ENCODE measurements around the gene CADM2. TPM values are rescaled to one million over a fixed set of nuclear protein-coding genes. Genes with fewer than 3 reads are reported as not detected.

CADM2 gene
- total RNA-seq, 1 donor: not detected

- no peak overlapping the region for H2AFZ ChIP-seq (ENCODE audit: low read length)
- H3K4me2 ChIP-seq (ENCODE audit: insufficient read depth, low read length): no peak overlapping the region
- H3K9me3 ChIP-seq (ENCODE audit: low read depth, low read length): no peaks in the 10 kb centered on the region
- H3K4me3 ChIP-seq (ENCODE audit: insufficient read depth, low read length): no peak overlapping the region
- no peaks in the 10 kb centered on the region for H3K36me3 ChIP-seq (ENCODE audit: insufficient read depth, low read length)
- no peak overlapping the region for H3K27ac ChIP-seq (ENCODE audit: low read depth, low read length)
- H3K27me3 ChIP-seq (ENCODE audit: insufficient read depth, low read length): no peaks in the 10 kb centered on the region
- no peak for DNase-seq (ENCODE audit: insufficient read length, low spot score, missing footprints)
- H3K4me1 ChIP-seq (ENCODE audit: insufficient read depth, low read length): no peaks in the 10 kb centered on the region
- TF ChIP-seq CTCF (IDR thresholded peaks at IDR 0.05; ENCODE audit: extremely low read depth, low read depth, low read length): no peak
- no peaks in the 10 kb centered on the region for H4K20me1 ChIP-seq (ENCODE audit: insufficient read depth, low read length)
- no peaks in the 10 kb centered on the region for H3K79me2 ChIP-seq (ENCODE audit: insufficient read depth, low read length)
These were observed 224.4 kb downstream of the CADM2 start for GRCh38 chr3:85182975-85183752.

- Histone ChIP-seq H2AFZ (ENCODE audit: low read length) (no peak overlapping the region), H3K27ac (ENCODE audit: low read depth, low read length) (no peak overlapping the region), H3K27me3 (ENCODE audit: insufficient read depth, low read length) (no peaks in the 10 kb centered on the region), H3K4me3 (ENCODE audit: insufficient read depth, low read length) (no peak overlapping the region), H3K4me1 (ENCODE audit: insufficient read depth, low read length) (no peaks in the 10 kb centered on the region), H3K79me2 (ENCODE audit: insufficient read depth, low read length) (no peaks in the 10 kb centered on the region), H3K9me3 (ENCODE audit: low read depth, low read length) (peaks cover 2% of the 10 kb centered on the region), H3K36me3 (ENCODE audit: insufficient read depth, low read length) (no peaks in the 10 kb centered on the region), H4K20me1 (ENCODE audit: insufficient read depth, low read length) (no peaks in the 10 kb centered on the region), H3K4me2 (ENCODE audit: insufficient read depth, low read length) (no peak overlapping the region)
- no peak for TF ChIP-seq CTCF (IDR thresholded peaks at IDR 0.05; ENCODE audit: extremely low read depth, low read depth, low read length)
- no peak for DNase-seq (ENCODE audit: insufficient read length, low spot score, missing footprints)
These were observed 226.7 kb downstream of the CADM2 start for GRCh38 chr3:85185495-85185894.

- H4K20me1 ChIP-seq (ENCODE audit: insufficient read depth, low read length): no peaks in the 10 kb centered on the region
- H3K9me3 ChIP-seq (ENCODE audit: low read depth, low read length): peaks cover 2% of the 10 kb centered on the region
- no peaks in the 10 kb centered on the region for H3K36me3 ChIP-seq (ENCODE audit: insufficient read depth, low read length)
- H3K79me2 ChIP-seq (ENCODE audit: insufficient read depth, low read length): no peaks in the 10 kb centered on the region
- no peak overlapping the region for H3K27ac ChIP-seq (ENCODE audit: low read depth, low read length)
- H3K4me2 ChIP-seq (ENCODE audit: insufficient read depth, low read length): no peak overlapping the region
- DNase-seq (ENCODE audit: insufficient read length, low spot score, missing footprints): no peak
- H3K4me3 ChIP-seq (ENCODE audit: insufficient read depth, low read length): no peak overlapping the region
- H2AFZ ChIP-seq (ENCODE audit: low read length): no peak overlapping the region
- H3K27me3 ChIP-seq (ENCODE audit: insufficient read depth, low read length): no peaks in the 10 kb centered on the region
- no peak for TF ChIP-seq CTCF (IDR thresholded peaks at IDR 0.05; ENCODE audit: extremely low read depth, low read depth, low read length)
- H3K4me1 ChIP-seq (ENCODE audit: insufficient read depth, low read length): no peaks in the 10 kb centered on the region
These were observed 230.9 kb downstream of the CADM2 start for GRCh38 chr3:85189731-85190130.

GRCh38 chr3:85193565-85193964, 234.8 kb downstream of the CADM2 start:
- H3K27ac ChIP-seq (ENCODE audit: low read depth, low read length): no peak overlapping the region

More at GRCh38 chr3:85193565-85193964, 234.8 kb downstream of the CADM2 start:
- Histone ChIP-seq H3K4me3 (ENCODE audit: insufficient read depth, low read length) (no peak overlapping the region), H2AFZ (ENCODE audit: low read length) (no peak overlapping the region), H4K20me1 (ENCODE audit: insufficient read depth, low read length) (no peaks in the 10 kb centered on the region), H3K79me2 (ENCODE audit: insufficient read depth, low read length) (no peaks in the 10 kb centered on the region), H3K36me3 (ENCODE audit: insufficient read depth, low read length) (no peaks in the 10 kb centered on the region), H3K4me2 (ENCODE audit: insufficient read depth, low read length) (no peak overlapping the region), H3K4me1 (ENCODE audit: insufficient read depth, low read length) (no peaks in the 10 kb centered on the region), H3K9me3 (ENCODE audit: low read depth, low read length) (peaks cover 2% of the 10 kb centered on the region), H3K27me3 (ENCODE audit: insufficient read depth, low read length) (no peaks in the 10 kb centered on the region)
- DNase-seq (ENCODE audit: insufficient read length, low spot score, missing footprints): no peak
- TF ChIP-seq CTCF (IDR thresholded peaks at IDR 0.05; ENCODE audit: extremely low read depth, low read depth, low read length): no peak

Measured in osteoblast (primary cell).